K562 (cell line): ENCODE results near the gene INPP1. TPM values are rescaled to one million over a fixed set of nuclear protein-coding genes. Genes with fewer than 3 reads are reported as not detected.

Experiments used
- ATAC-seq: fragments of 200-7000 bp; cut with Tn5 transposase; 3 replicates; pipeline ENCODE4 v1.9.1; 2020; ENCODE audit warnings: moderate library complexity
- BruUV-seq: library from RNA; stranded (reverse); fragments of 400-500 nt; replicated peaks from 2 replicates; lab custom pipeline; 2021; lab: Mats Ljungman, UMichigan
- CTCF ChIA-PET: fragments of 300-600 bp; formaldehyde crosslinking; extraction: SDS; loops from one replicate; lab custom pipeline; 2021; ENCODE audit warnings: low intra/inter-chr PET ratio; lab: Yijun Ruan, JAX
- POLR2A ChIA-PET: fragments of 300-600, 350-650 bp; sonication (Branson Sonifier 250); formaldehyde crosslinking; extraction: SDS; loops from one replicate; lab custom pipeline; 2021; ENCODE audit warnings: antibody characterized with exemption, inconsistent platforms; lab: Yijun Ruan, JAX
- DNase-seq, 4 experiments: peaks; one replicate each; pipeline versions ENCODE4 v3.0.0 to v3.0.0-alpha.2; 2011 to 2018; ENCODE audit warnings: low spot score in 3 of 4, mixed read lengths in 3 of 4; ENCODE audit errors: extremely low read depth in 1 of 4
- FAIRE-seq: peaks from 2 replicates; lab custom pipeline; 2011; peaks lifted over from hg19 to GRCh38; lab: Jason Lieb, UNC
- H2AFZ ChIP-seq: 2 replicates; pipeline ENCODE4 v1.6.0; 2011; ENCODE audit warnings: low read depth, low read length, control low read depth, inconsistent platforms
- H3K27ac ChIP-seq: fragments of 200-600 bp; 3 replicates; pipeline ENCODE4 v1.8.0; 2011; ENCODE audit warnings: low read depth, mild to moderate bottlenecking, control low read depth, inconsistent platforms, low read length, moderate library complexity, mixed read lengths; ENCODE audit errors: extremely low read depth
- H3K27me3 ChIP-seq, 2 experiments: fragments of 300-600 bp in 1 of 2; 2 replicates in 1 of 2; 3 replicates in 1 of 2; pipeline versions ENCODE4 v1.6.0 to v1.8.0; 2011; ENCODE audit warnings: inconsistent platforms in 2 of 2, low read length in 2 of 2, mild to moderate bottlenecking in 1 of 2, mixed read lengths in 1 of 2, moderate library complexity in 1 of 2; ENCODE audit not compliant: control insufficient read depth in 2 of 2, insufficient read depth in 2 of 2
- H3K36me3 ChIP-seq: fragments of 300-600 bp; 3 replicates; pipeline ENCODE4 v1.8.0; 2011; ENCODE audit warnings: mild to moderate bottlenecking, low read length, inconsistent platforms; ENCODE audit not compliant: control insufficient read depth, insufficient read depth
- H3K4me1 ChIP-seq, 2 experiments: fragments of 200-600 bp in 1 of 2; replicated peaks in 1 of 2; 2 replicates in 1 of 2; 3 replicates in 1 of 2; pipeline versions ENCODE4 v1.5.1 to v1.8.0; 2011; ENCODE audit warnings: inconsistent platforms in 2 of 2, low read length in 2 of 2, mild to moderate bottlenecking in 1 of 2, mixed read lengths in 1 of 2, moderate library complexity in 1 of 2; ENCODE audit not compliant: control insufficient read depth in 2 of 2, insufficient read depth in 2 of 2
- H3K4me2 ChIP-seq: 2 replicates; pipeline ENCODE4 v1.6.1; 2011; ENCODE audit warnings: low read length, control low read depth, inconsistent platforms, mixed read lengths; ENCODE audit not compliant: insufficient read depth
- H3K4me3 ChIP-seq: fragments of 200-600 bp; sonication (generic), shearing (Covaris generic); 2 replicates; pipeline ENCODE4 v1.5.1; 2016; ENCODE audit warnings: control low read depth, inconsistent platforms
- H3K79me2 ChIP-seq: fragments of 200-600 bp; 3 replicates; pipeline ENCODE4 v1.8.0; 2011; ENCODE audit warnings: low read length, inconsistent platforms; ENCODE audit not compliant: control insufficient read depth, insufficient read depth
- H3K9ac ChIP-seq, 2 experiments: 2 replicates each; pipeline versions ENCODE4 v1.6.0 to v1.6.1; 2011; ENCODE audit warnings: low read depth in 2 of 2, low read length in 2 of 2, control low read depth in 1 of 2, inconsistent platforms in 1 of 2, mild to moderate bottlenecking in 1 of 2, mixed read lengths in 1 of 2; ENCODE audit not compliant: insufficient read depth in 1 of 2
- H3K9me1 ChIP-seq: one replicate; pipeline ENCODE4 v1.6.0; 2011; ENCODE audit warnings: inconsistent platforms, mild to moderate bottlenecking, low read length, moderate library complexity; ENCODE audit not compliant: control insufficient read depth, insufficient read depth
- H3K9me3 ChIP-seq: replicated peaks from 2 replicates; pipeline ENCODE4 v1.5.1; 2011; ENCODE audit warnings: low read depth, low read length, inconsistent platforms; ENCODE audit not compliant: control insufficient read depth, insufficient read depth
- H4K20me1 ChIP-seq: replicated peaks from 2 replicates; pipeline ENCODE4 v1.6.1; 2011; ENCODE audit warnings: low read length, inconsistent platforms, mixed read lengths; ENCODE audit not compliant: control insufficient read depth, insufficient read depth
- CTBP1 ChIP-seq: fragments of 450-650 bp; IDR thresholded peaks from 2 replicates; pipeline ENCODE4 v1.6.1; 2016; ENCODE audit warnings: borderline replicate concordance
- ETS2 ChIP-seq: IDR thresholded peaks from 2 replicates; pipeline ENCODE4 v1.6.1; 2016; ENCODE audit warnings: borderline replicate concordance, missing genetic modification characterization, mild to moderate bottlenecking, moderate library complexity, missing compliant biosample characterization; ENCODE audit not compliant: poor library complexity, severe bottlenecking
- HDGF ChIP-seq: fragments of 450-650 bp; IDR thresholded peaks from 2 replicates; pipeline ENCODE4 v1.6.1; 2016
- NBN ChIP-seq: fragments of 450-650 bp; IDR thresholded peaks from 2 replicates; pipeline ENCODE4 v1.6.1; 2016; ENCODE audit warnings: low read depth, mild to moderate bottlenecking
- NRF1 ChIP-seq, 2 experiments: fragments of 450-650 bp; IDR thresholded peaks in 1 of 2; conservative IDR thresholded peaks in 1 of 2; 2 replicates each; pipeline ENCODE4 v1.6.1; 2014; ENCODE audit warnings: mild to moderate bottlenecking in 2 of 2
- PTBP1 ChIP-seq: fragments of 200-400 bp; formaldehyde crosslinking; IDR thresholded peaks from 2 replicates; pipeline ENCODE4 v1.6.1; 2017; ENCODE audit warnings: low read depth, low read length
- RAD21 ChIP-seq, 2 experiments: fragments of 250-450 bp in 1 of 2; fragments of 450-650 bp in 1 of 2; sonication (Bioruptor Pico) in 1 of 2; formaldehyde crosslinking in 1 of 2; IDR thresholded peaks in 1 of 2; conservative IDR thresholded peaks in 1 of 2; 2 replicates each; pipeline versions ENCODE4 v1.4.0 to v1.8.0; 2020 to 2022; ENCODE audit warnings: mild to moderate bottlenecking in 2 of 2, moderate library complexity in 1 of 2
- REST ChIP-seq, 2 experiments: fragments of 450-650 bp; formaldehyde crosslinking in 1 of 2; IDR thresholded peaks; 2 replicates each; pipeline versions ENCODE4 v1.4.0 to v1.6.1; 2014 to 2020; ENCODE audit warnings: mild to moderate bottlenecking in 2 of 2, borderline replicate concordance in 1 of 2, low read depth in 1 of 2
- SIX5 ChIP-seq, 2 experiments: IDR thresholded peaks; 2 replicates each; pipeline ENCODE4 v1.6.1; 2011; ENCODE audit warnings: low read length in 2 of 2, borderline replicate concordance in 1 of 2, low read depth in 1 of 2, mild to moderate bottlenecking in 1 of 2, moderate library complexity in 1 of 2; ENCODE audit not compliant: insufficient read depth in 1 of 2
- SMC3 ChIP-seq: conservative IDR thresholded peaks from 2 replicates; pipeline ENCODE4 v1.6.1; 2011; ENCODE audit warnings: low read depth, low read length, improper control_type of control experiment; ENCODE audit not compliant: insufficient read depth
- U2AF1 ChIP-seq: fragments of 200-400 bp; formaldehyde crosslinking; optimal IDR thresholded peaks from 2 replicates; pipeline ENCODE3; 2017; ENCODE audit warnings: mild to moderate bottlenecking, low read depth, low read length, moderate library complexity
- ZNF124 ChIP-seq: sonication (generic); formaldehyde crosslinking; IDR thresholded peaks from 2 replicates; pipeline ENCODE4 v1.8.1; 2022; ENCODE audit warnings: missing genetic modification reagents
- WGBS: fragments of 100-300 bp; shearing (Covaris generic); methylation state at CpG from one replicate; pipeline ENCODE4 v1.1.6; 2016; ENCODE audit warnings: low coverage, mixed read lengths; ENCODE audit not compliant: insufficient coverage; ENCODE audit errors: missing lambda C conversion rate; 5-methylcytosine and 5-hydroxymethylcytosine counted together
- in situ Hi-C: fragments of 300-500 bp; cut with MboI; formaldehyde crosslinking; loops from 4 replicates; pipeline ENCODE4 v1.15.0; 2018; ENCODE audit warnings: inconsistent platforms, mixed read lengths
- intact Hi-C: fragments of 100-400 bp; cut with micrococcal nuclease; formaldehyde crosslinking; loops from 2 replicates; pipeline ENCODE4 v1.14.2; 2022
- polyA plus RNA-seq, 8 experiments: library from polyadenylated mRNA; depleted of rRNA in 4 of 8; stranded (reverse) in 5 of 8; unstranded in 3 of 8; fragments of >200 nt; fragmentation: Nextera tagmentation in 2 of 8; fragmentation: Illumina TruSeq in 1 of 8; extraction: Ambion mirVana in 2 of 8; extraction: Trizol in 1 of 8; gene quantifications; 2 replicates each; pipeline versions ENCODE4 v1.2.1 to v1.2.3, GENCODE V29; 2011 to 2014; ENCODE audit warnings: inconsistent platforms in 1 of 8, missing spikeins in 1 of 8
- total RNA-seq, 7 experiments: library from RNA; depleted of rRNA in 6 of 7; stranded (reverse); fragments of >200 nt in 6 of 7; fragmentation: Illumina TruSeq in 2 of 7; extraction: Trizol in 2 of 7; gene quantifications; 2 replicates each; pipeline versions ENCODE4 v1.2.1 to v1.2.3, GENCODE V29; 2011 to 2021; ENCODE audit warnings: low replicate concordance in 1 of 7
- TF ChIP-seq, protein P1 (sequence below): fragments of 250-450 bp; sonication (Bioruptor Pico); IDR thresholded peaks from 2 replicates; pipeline ENCODE4 v1.5.0; 2021

INPP1 gene
- total and polyA plus RNA-seq, 9 of the 15 experiments (the other 6 are each of a cell fraction or from before 2014, with no cell fraction given): 3.7 to 11.8 (median 6.5) TPM

DNA sequence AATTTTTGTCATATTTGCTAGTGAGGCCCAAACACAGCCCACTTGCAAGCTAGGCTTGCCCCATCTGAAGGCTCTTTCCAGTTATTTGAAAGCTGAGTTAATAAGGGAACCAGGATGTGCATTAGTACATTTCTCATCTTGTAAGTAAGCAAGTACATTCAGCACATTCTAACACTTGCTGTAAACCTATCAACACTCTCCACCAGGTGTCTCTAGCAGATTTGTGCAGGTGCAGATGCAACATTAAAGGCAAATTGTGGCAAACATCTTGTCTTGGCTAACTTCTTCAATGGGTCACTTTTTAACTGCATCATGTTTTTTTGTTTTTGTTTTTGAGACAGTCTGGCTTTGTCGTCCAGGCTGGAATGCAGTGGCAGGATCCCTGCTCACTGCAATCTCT lies 39.5 kb downstream of the INPP1 start:
- DNase-seq: peak; percentile 23 to 63 (median 31)
- H3K4me2 ChIP-seq: no peak overlapping the region
- FAIRE-seq: peak; percentile 85
- no peaks in the 10 kb centered on the region for H3K79me2 ChIP-seq
- H3K36me3 ChIP-seq: no peaks in the 10 kb centered on the region
- in situ Hi-C loops: no loop called here
- no peaks in the 10 kb centered on the region for H3K9me1 ChIP-seq
- H4K20me1 ChIP-seq: no peaks in the 10 kb centered on the region
- WGBS: 20% methylated on average over 1 of the region's 1 CpG
- H3K27me3 ChIP-seq: no peaks in the 10 kb centered on the region
- H2AFZ ChIP-seq: no peak overlapping the region
- BruUV-seq: no TSS peak
- H3K27ac ChIP-seq: no peak overlapping the region
- ChIA-PET CTCF (interaction anchor here (2.1 kb wide), 1 partner anchor 129 kb away, joined by 16 read pairs; no protein-coding TSS in a partner anchor), POLR2A (no interaction called here)
- H3K9ac ChIP-seq: no peak overlapping the region
- H3K4me3 ChIP-seq: no peak overlapping the region
- intact Hi-C loops: loop anchor here (1.0 to 5.0 kb wide), 2 partner anchors 128 to 299 kb away; no protein-coding TSS in a partner anchor
- H3K4me1 ChIP-seq: peaks cover 5 to 33% of the 10 kb centered on the region in 2 experiments; a peak in 4 of 5 replicates
- no peaks in the 10 kb centered on the region for H3K9me3 ChIP-seq
- peak; percentile 43 for ATAC-seq
- TF ChIP-seq PTBP1: no peak
- no peak for TF ChIP-seq NRF1 (conservative IDR thresholded peaks at IDR 0.05 in 1 of 2, IDR thresholded peaks at IDR 0.05 in 1 of 2)
- no peak for TF ChIP-seq ETS2 (tag)
- TF ChIP-seq SMC3: peak; percentile 52
- TF ChIP-seq CTBP1: 0 out of 2 replicates have a peak, but pooled peaks have one; percentile 36
- TF ChIP-seq REST (IDR thresholded peaks at IDR 0.05; ENCODE audit: borderline replicate concordance): peak; percentile 85; the same call in 1 of the 2 replicates
- TF ChIP-seq REST (CRISPR knock-in tag; IDR thresholded peaks at IDR 0.05; ENCODE audit: low read depth): no peak
- no peak for TF ChIP-seq HDGF
- TF ChIP-seq ZNF124 (CRISPR knock-in tag): no peak
- TF ChIP-seq, protein P1, sequence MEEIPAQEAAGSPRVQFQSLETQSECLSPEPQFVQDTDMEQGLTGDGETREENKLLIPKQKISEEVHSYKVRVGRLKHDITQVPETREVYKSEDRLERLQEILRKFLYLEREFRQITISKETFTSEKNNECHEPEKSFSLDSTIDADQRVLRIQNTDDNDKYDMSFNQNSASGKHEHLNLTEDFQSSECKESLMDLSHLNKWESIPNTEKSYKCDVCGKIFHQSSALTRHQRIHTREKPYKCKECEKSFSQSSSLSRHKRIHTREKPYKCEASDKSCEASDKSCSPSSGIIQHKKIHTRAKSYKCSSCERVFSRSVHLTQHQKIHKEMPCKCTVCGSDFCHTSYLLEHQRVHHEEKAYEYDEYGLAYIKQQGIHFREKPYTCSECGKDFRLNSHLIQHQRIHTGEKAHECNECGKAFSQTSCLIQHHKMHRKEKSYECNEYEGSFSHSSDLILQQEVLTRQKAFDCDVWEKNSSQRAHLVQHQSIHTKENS (CRISPR knock-in tag): no peak
- peak; percentile 27; the same call in 1 of the 2 replicates for TF ChIP-seq NBN
- peak; percentile 46 to 89; a peak in 3 of 4 replicates for TF ChIP-seq RAD21 (CRISPR knock-in tag; conservative IDR thresholded peaks at IDR 0.05 in 1 of 2, IDR thresholded peaks at IDR 0.05 in 1 of 2)
- no peak for TF ChIP-seq SIX5 (IDR thresholded peaks at IDR 0.05; ENCODE audit: borderline replicate concordance in 1 of 2, insufficient read depth in 1 of 2, low read depth in 1 of 2, low read length in 2 of 2)
- TF ChIP-seq U2AF1: no peak
